Adrenal gland (tissue), 12 donors: Measurements from ENCODE around the gene AFAP1L1. TPM values are rescaled to one million over a fixed set of nuclear protein-coding genes. Genes with fewer than 3 reads are reported as not detected.

ENCODE experiments used
- DNase-seq, 7 donors: peaks; one replicate each; pipeline ENCODE4 v3.0.0-alpha.2; 2019 to 2020
- H3K27ac ChIP-seq, 5 donors: fragments of 200-600 bp; sonication (generic) in 4 of 5; 1 replicate in 3 of 5; 2 replicates in 2 of 5; pipeline versions ENCODE4 v1.5.1 to v1.8.0; 2016 to 2020; ENCODE audit warnings: mild to moderate bottlenecking in 1 of 5
- H3K27me3 ChIP-seq: fragments of 200-600 bp; 2 replicates; pipeline ENCODE4 v1.8.0; 2021
- H3K36me3 ChIP-seq, 2 donors: fragments of 200-600 bp; replicated peaks in 1 of 2; 1 replicate in 1 of 2; 2 replicates in 1 of 2; pipeline versions ENCODE4 v1.5.1 to v1.8.0; 2018 to 2022
- H3K4me1 ChIP-seq, 2 donors: fragments of 200-600 bp; replicated peaks in 1 of 2; 1 replicate in 1 of 2; 2 replicates in 1 of 2; pipeline versions ENCODE4 v1.5.1 to v1.8.0; 2018 to 2021
- H3K4me3 ChIP-seq, 4 donors: fragments of 200-600 bp; sonication (generic) in 3 of 4; one replicate each; pipeline ENCODE4 v1.5.1; 2016 to 2018
- H3K9me3 ChIP-seq, 3 donors: fragments of 200-600 bp; sonication (generic) in 1 of 3; replicated peaks in 1 of 3; 1 replicate in 2 of 3; 2 replicates in 1 of 3; pipeline versions ENCODE4 v1.5.1 to v1.8.0; 2016 to 2021
- CTCF ChIP-seq, 6 experiments: fragments of 450-650 bp in 4 of 6; fragments of 200-600 bp in 2 of 6; sonication (generic) in 1 of 6; IDR thresholded peaks; 1 replicate in 5 of 6; 2 replicates in 1 of 6; pipeline versions ENCODE4 v1.5.1 to v1.8.0; 2016 to 2021; ENCODE audit warnings: antibody characterized with exemption in 6 of 6, mild to moderate bottlenecking in 2 of 6, moderate library complexity in 1 of 6
- POLR2A ChIP-seq, 2 donors: fragments of 450-650 bp; IDR thresholded peaks; one replicate each; pipeline ENCODE4 v1.6.1; 2017; ENCODE audit warnings: antibody characterized with exemption in 2 of 2, mild to moderate bottlenecking in 2 of 2, moderate library complexity in 1 of 2
- WGBS, 4 donors: extraction: QIAGEN DNeasy Blood & Tissue Kit in 2 of 4; methylation state at CpG; one replicate each; pipeline versions ENCODE4 v1.1.5 to v1.1.7; 2013 to 2017; 5-methylcytosine and 5-hydroxymethylcytosine counted together
- intact Hi-C, 2 donors: fragments of 100-400 bp; cut with DNase I; formaldehyde crosslinking; loops; one replicate each; pipeline versions ENCODE4 v1.14.1 to v1.15.0; 2022 to 2023
- polyA plus RNA-seq, 3 donors: library from polyadenylated mRNA; stranded (reverse); fragments of 200-250 nt in 2 of 3; fragments of 350-450 nt in 1 of 3; fragmentation: Illumina TruSeq in 1 of 3; extraction: RNeasy Lipid Tissue Mini Kit (QIAGEN cat#74804) in 1 of 3; gene quantifications; one replicate each; pipeline ENCODE4 v1.2.3, GENCODE V29; 2013 to 2014
- total RNA-seq, 9 donors: library from RNA; depleted of rRNA in 4 of 9; stranded (reverse); fragments of >200 nt in 4 of 9; fragments of 120-200 nt in 1 of 9; fragmentation: NEBNext Ultra II Directional in 1 of 9; extraction: Animal tissue kit (Norgen Biotek cat#: 25700) in 1 of 9; gene quantifications; one replicate each; pipeline versions ENCODE4 v1.1.0 to v1.2.4, GENCODE V29; 2013 to 2023
- donor health status: healthy with polysubstance abuse.
- donor health status: Bipolar disorder and iron deficiency.
- donor health status: DM: yes; HTN: yes; CAD: no.
- donor health status: DM: no; HTN: no; CAD: no.
- donor health status: DM: no; HTN: no; CAD: no.
- donor health status: DM: yes; HTN: yes; CAD: no.

Gene AFAP1L1
- total and polyA plus RNA-seq, 12 donors: 4.3 to 13.4 (median 9.3) TPM

GRCh38 chr5:149277801-149278200, 6.1 kb downstream of the AFAP1L1 start:
- H3K4me1 ChIP-seq: no peaks in the 10 kb centered on the region
- WGBS, 4 donors: 59 to 63% (median 61%) methylated on average over 4 of the region's 4 CpGs
- intact Hi-C loops: no loop called here
- no peak for DNase-seq
- H3K27me3 ChIP-seq: peaks cover 2% of the 10 kb centered on the region
- H3K4me3 ChIP-seq: no peak overlapping the region
- TF ChIP-seq CTCF (IDR thresholded peaks at IDR 0.05) (no peak), POLR2A (IDR thresholded peaks at IDR 0.05) (no peak)
- no peaks in the 10 kb centered on the region for H3K36me3 ChIP-seq
- H3K27ac ChIP-seq: peak overlapping the region in 1 of 5 donors; percentile 24
- H3K9me3 ChIP-seq: no peaks in the 10 kb centered on the region

DNA sequence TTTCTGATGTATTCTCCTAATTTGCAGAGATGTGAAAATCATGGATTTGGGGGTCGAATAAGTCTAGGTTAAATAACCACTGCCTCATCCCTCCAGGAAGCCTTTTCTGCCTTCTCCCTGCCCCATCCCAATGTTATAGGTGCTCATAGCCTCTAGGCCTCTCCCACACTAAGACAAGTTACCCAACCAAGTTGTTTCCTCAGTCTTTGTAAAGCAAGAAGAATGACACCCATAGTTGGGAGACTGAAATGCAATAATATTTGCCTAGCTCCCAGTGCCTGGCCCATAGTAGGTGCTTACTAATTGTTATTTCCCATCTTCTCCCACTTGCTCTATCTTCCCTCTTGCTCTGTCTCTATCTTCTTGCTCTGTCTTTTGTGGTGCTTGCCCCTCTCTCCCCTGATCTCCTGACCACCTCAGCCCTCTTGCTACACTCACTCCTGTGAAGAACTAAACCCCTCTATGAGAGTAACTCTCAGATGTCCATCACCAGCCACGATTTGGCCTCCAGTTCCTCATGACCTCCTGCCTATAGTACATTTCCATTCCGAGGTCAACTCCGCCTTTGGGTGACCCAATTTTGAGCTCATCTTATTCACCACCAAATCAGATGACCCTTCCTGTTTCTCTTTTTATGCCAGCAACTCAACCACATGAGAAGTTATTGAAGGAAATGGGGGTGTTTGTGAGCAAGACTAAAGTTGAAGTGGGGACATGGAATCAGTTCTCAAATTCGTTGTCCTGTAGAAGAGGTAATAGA, 7.0 kb downstream of the AFAP1L1 start:
- no peaks in the 10 kb centered on the region for H3K36me3 ChIP-seq
- H3K9me3 ChIP-seq: no peaks in the 10 kb centered on the region
- H3K4me3 ChIP-seq: no peak overlapping the region
- 55 to 78% (median 58%) methylated on average over 5 of the region's 5 CpGs for WGBS, 4 donors
- H3K4me1 ChIP-seq: no peaks in the 10 kb centered on the region
- no peak overlapping the region for H3K27ac ChIP-seq
- H3K27me3 ChIP-seq: no peaks in the 10 kb centered on the region
- TF ChIP-seq POLR2A (IDR thresholded peaks at IDR 0.05) (no peak), CTCF (IDR thresholded peaks at IDR 0.05) (no peak)
- intact Hi-C loops: no loop called here
- no peak for DNase-seq

DNA sequence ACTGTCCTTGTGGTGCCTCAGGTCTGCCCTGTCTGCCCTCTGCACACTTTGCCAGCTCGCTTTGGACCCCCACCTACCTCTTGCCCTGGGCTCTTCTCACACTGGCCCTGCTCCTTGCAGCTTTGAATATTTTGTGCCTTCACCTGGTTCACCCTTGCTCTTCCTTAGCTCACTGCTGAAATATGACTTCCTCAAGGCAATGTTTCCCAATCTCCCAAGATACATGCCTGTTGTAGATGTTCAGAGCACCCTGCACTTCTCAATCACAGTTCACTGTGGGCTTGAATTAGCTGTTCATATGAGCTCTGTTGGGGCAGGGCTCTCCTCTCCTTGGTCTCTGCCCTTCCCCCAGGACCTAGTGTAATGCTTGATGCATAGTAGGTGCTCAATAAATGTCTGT, 8.0 kb downstream of the AFAP1L1 start:
- WGBS, 4 donors: 68 to 82% (median 76%) methylated on average over 1 of the region's 1 CpG
- Histone ChIP-seq H3K4me1 (no peaks in the 10 kb centered on the region), H3K27ac (peak overlapping the region in 1 of 5 donors; percentile 30), H3K27me3 (no peaks in the 10 kb centered on the region), H3K36me3 (no peaks in the 10 kb centered on the region), H3K4me3 (no peak overlapping the region), H3K9me3 (no peaks in the 10 kb centered on the region)
- no peak for TF ChIP-seq POLR2A (IDR thresholded peaks at IDR 0.05)
- TF ChIP-seq CTCF (IDR thresholded peaks at IDR 0.05): no peak
- intact Hi-C loops: no loop called here
- no peak for DNase-seq

DNA sequence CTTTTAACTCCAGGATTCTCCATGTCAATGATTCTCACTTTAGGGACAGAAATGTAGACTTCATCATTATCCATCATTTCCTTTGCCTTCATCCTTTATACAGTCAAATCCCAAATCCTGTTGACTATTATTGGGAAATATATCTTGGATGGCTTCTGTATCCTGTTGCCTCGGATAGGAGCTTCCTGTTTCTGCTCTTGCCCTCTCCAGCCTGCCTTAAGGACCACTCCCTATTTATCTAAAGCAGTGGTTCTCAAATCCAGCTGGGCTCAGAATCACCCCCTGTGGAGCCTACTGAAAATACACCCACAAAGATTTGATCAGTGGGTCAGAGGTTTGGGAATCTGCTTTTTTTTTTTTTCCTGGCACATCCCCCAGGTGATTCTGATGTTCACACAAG, 8.5 kb downstream of the AFAP1L1 start:
- H3K36me3 ChIP-seq: no peaks in the 10 kb centered on the region
- intact Hi-C loops: no loop called here
- peak overlapping the region in 1 of 5 donors; percentile 30 for H3K27ac ChIP-seq
- no peak for DNase-seq
- H3K4me1 ChIP-seq: no peaks in the 10 kb centered on the region
- WGBS, 4 donors: 25 to 38% (median 33%) methylated on average over 1 of the region's 1 CpG
- H3K27me3 ChIP-seq: no peaks in the 10 kb centered on the region
- TF ChIP-seq POLR2A (IDR thresholded peaks at IDR 0.05) (no peak), CTCF (IDR thresholded peaks at IDR 0.05) (no peak)
- no peaks in the 10 kb centered on the region for H3K9me3 ChIP-seq
- no peak overlapping the region for H3K4me3 ChIP-seq
